Breast epithelium (tissue), 4 donors: ENCODE results near the gene G3BP1. TPM values are rescaled to one million over a fixed set of nuclear protein-coding genes. Genes with fewer than 3 reads are reported as not detected.

Experiments
- DNase-seq, 2 donors: peaks; one replicate each; pipeline ENCODE4 v3.0.0-alpha.2; 2019; ENCODE audit warnings: low spot score in 2 of 2
- H3K27ac ChIP-seq, 2 donors: fragments of 200-600 bp; sonication (generic) in 1 of 2; one replicate each; pipeline ENCODE4 v1.5.1; 2016 to 2019; ENCODE audit warnings: mild to moderate bottlenecking in 1 of 2
- H3K27me3 ChIP-seq, 2 donors: fragments of 200-600 bp; sonication (generic) in 1 of 2; one replicate each; pipeline versions ENCODE4 v1.5.1 to v1.6.0; 2017 to 2019; ENCODE audit warnings: control low read depth in 1 of 2, mild to moderate bottlenecking in 1 of 2
- H3K36me3 ChIP-seq: fragments of 200-600 bp; one replicate; pipeline ENCODE4 v1.5.1; 2019
- H3K4me1 ChIP-seq, 2 donors: fragments of 200-600 bp; sonication (generic); one replicate each; pipeline ENCODE4 v1.5.1; 2016 to 2019; ENCODE audit warnings: control low read depth in 1 of 2
- H3K4me3 ChIP-seq, 3 donors: fragments of 200-600 bp; sonication (generic); 1 replicate in 2 of 3; 2 replicates in 1 of 3; pipeline ENCODE4 v1.5.1; 2016 to 2019; ENCODE audit warnings: mild to moderate bottlenecking in 3 of 3, moderate library complexity in 2 of 3
- H3K9me3 ChIP-seq, 2 donors: fragments of 200-600 bp; sonication (generic) in 1 of 2; one replicate each; pipeline ENCODE4 v1.5.1; 2016 to 2019; ENCODE audit warnings: control low read depth in 1 of 2
- POLR2A ChIP-seq: fragments of 450-650 bp; IDR thresholded peaks from one replicate; pipeline ENCODE4 v1.6.1; 2016; ENCODE audit warnings: antibody characterized with exemption, mild to moderate bottlenecking, moderate library complexity
- POLR2AphosphoS5 ChIP-seq, 3 donors: sonication (generic); formaldehyde crosslinking; IDR thresholded peaks; one replicate each; pipeline ENCODE4 v1.6.1; 2017; ENCODE audit warnings: antibody characterized with exemption in 3 of 3
- intact Hi-C: fragments of 100-400 bp; cut with DNase I; formaldehyde crosslinking; loops from one replicate; pipeline ENCODE4 v1.15.1; 2023; ENCODE audit warnings: low total_unique reads
- total RNA-seq, 3 donors: library from RNA; depleted of rRNA; stranded (reverse); fragments of >200 nt; gene quantifications; one replicate each; pipeline ENCODE4 v1.1.0, GENCODE V29; 2016
- TF ChIP-seq, protein P1 (sequence below), 3 donors: fragments of 450-650 bp; IDR thresholded peaks; one replicate each; pipeline ENCODE4 v1.5.1; 2016 to 2017; ENCODE audit warnings: antibody characterized with exemption in 3 of 3, mild to moderate bottlenecking in 3 of 3, moderate library complexity in 3 of 3

Gene G3BP1
- total RNA-seq, 3 donors from 2014 or later = 98.6 to 128 (median 107) TPM

DNA sequence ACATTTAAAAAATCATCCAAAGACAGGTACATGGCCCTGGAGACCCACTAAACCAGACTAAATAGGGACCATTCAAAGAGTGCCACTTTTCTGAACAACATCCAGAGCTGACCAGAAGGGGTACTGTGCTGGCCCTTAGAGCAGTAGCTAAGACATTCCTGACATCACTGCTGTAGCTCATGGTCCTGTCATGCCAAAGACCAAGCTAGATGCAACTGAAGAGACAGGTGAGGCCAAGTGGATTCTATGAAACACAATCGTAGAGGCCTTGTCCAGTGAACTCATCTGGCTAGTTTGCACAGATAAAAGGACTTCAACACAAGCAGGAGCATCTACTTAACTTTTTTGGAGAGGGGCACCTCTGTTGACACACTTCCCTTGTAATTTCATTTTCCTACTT, 43.3 kb downstream of the G3BP1 start:
- TF ChIP-seq, protein P1, sequence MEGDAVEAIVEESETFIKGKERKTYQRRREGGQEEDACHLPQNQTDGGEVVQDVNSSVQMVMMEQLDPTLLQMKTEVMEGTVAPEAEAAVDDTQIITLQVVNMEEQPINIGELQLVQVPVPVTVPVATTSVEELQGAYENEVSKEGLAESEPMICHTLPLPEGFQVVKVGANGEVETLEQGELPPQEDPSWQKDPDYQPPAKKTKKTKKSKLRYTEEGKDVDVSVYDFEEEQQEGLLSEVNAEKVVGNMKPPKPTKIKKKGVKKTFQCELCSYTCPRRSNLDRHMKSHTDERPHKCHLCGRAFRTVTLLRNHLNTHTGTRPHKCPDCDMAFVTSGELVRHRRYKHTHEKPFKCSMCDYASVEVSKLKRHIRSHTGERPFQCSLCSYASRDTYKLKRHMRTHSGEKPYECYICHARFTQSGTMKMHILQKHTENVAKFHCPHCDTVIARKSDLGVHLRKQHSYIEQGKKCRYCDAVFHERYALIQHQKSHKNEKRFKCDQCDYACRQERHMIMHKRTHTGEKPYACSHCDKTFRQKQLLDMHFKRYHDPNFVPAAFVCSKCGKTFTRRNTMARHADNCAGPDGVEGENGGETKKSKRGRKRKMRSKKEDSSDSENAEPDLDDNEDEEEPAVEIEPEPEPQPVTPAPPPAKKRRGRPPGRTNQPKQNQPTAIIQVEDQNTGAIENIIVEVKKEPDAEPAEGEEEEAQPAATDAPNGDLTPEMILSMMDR (IDR thresholded peaks at IDR 0.05) = no peak
- no peak for TF ChIP-seq POLR2A
- TF ChIP-seq POLR2AphosphoS5 (IDR thresholded peaks at IDR 0.05) = no peak
- no peak for DNase-seq
- Histone ChIP-seq H3K4me3 (no peak overlapping the region), H3K36me3 (no peaks in the 10 kb centered on the region), H3K27me3 (no peaks in the 10 kb centered on the region), H3K4me1 (peaks cover 0 to 1% of the 10 kb centered on the region in 2 donors), H3K9me3 (no peaks in the 10 kb centered on the region), H3K27ac (no peak overlapping the region)
- intact Hi-C loops = no loop called here

- DNase-seq = peak in 1 of 2 donors; percentile 27
- H3K4me3 ChIP-seq = no peak overlapping the region
- H3K9me3 ChIP-seq = no peaks in the 10 kb centered on the region
- no peak overlapping the region for H3K27ac ChIP-seq
- TF ChIP-seq POLR2AphosphoS5 (IDR thresholded peaks at IDR 0.05) (no peak), POLR2A (no peak)
- TF ChIP-seq, protein P1 (IDR thresholded peaks at IDR 0.05) = no peak
- intact Hi-C loops = loop anchor here (10.0 kb wide), 1 partner anchor 685 kb away; no protein-coding TSS in a partner anchor
- H3K4me1 ChIP-seq = peaks cover 0 to 4% of the 10 kb centered on the region in 2 donors
- no peaks in the 10 kb centered on the region for H3K27me3 ChIP-seq
- H3K36me3 ChIP-seq = no peaks in the 10 kb centered on the region
Observed at GRCh38 chr5:151819830-151820229, 48.1 kb downstream of the G3BP1 start.

DNA sequence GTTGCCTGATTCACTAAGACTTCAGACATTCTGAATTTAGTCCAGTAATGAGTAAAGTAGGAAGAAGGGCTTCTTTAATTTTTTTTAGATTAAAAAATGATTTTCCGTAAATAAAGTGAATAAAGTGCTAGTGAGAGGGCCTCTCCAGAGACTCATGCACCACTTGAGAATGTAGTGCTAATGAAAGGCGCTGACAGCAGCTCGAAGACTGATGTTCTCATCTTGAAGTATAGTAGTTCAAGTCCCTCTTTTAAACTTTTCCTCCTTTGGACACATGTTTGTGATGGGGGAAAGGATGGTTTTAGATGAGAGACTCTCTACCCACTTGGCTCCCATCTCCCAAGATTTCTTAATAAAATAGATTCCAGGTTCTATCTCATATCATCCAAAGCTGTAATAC, 48.5 kb downstream of the G3BP1 start:
- H3K27ac ChIP-seq = no peak overlapping the region
- intact Hi-C loops = loop anchor here (10.0 kb wide), 1 partner anchor 685 kb away; no protein-coding TSS in a partner anchor
- DNase-seq = no peak
- no peak overlapping the region for H3K4me3 ChIP-seq
- TF ChIP-seq POLR2AphosphoS5 (IDR thresholded peaks at IDR 0.05) (no peak), POLR2A (no peak)
- TF ChIP-seq, protein P1 (IDR thresholded peaks at IDR 0.05) = no peak
- no peaks in the 10 kb centered on the region for H3K9me3 ChIP-seq
- H3K27me3 ChIP-seq = no peaks in the 10 kb centered on the region
- H3K36me3 ChIP-seq = no peaks in the 10 kb centered on the region
- H3K4me1 ChIP-seq = peaks cover 0 to 4% of the 10 kb centered on the region in 2 donors

- Histone ChIP-seq H3K4me3 (no peak overlapping the region), H3K27ac (no peak overlapping the region), H3K36me3 (no peaks in the 10 kb centered on the region), H3K9me3 (no peaks in the 10 kb centered on the region), H3K4me1 (peaks cover 0 to 4% of the 10 kb centered on the region in 2 donors), H3K27me3 (no peaks in the 10 kb centered on the region)
- intact Hi-C loops = loop anchor here (10.0 kb wide), 1 partner anchor 684 kb away; no protein-coding TSS in a partner anchor
- TF ChIP-seq, protein P1 (IDR thresholded peaks at IDR 0.05) = no peak
- no peak for TF ChIP-seq POLR2A
- no peak for TF ChIP-seq POLR2AphosphoS5 (IDR thresholded peaks at IDR 0.05)
- no peak for DNase-seq
Observed at GRCh38 chr5:151820903-151821302, 49.1 kb downstream of the G3BP1 start.

DNA sequence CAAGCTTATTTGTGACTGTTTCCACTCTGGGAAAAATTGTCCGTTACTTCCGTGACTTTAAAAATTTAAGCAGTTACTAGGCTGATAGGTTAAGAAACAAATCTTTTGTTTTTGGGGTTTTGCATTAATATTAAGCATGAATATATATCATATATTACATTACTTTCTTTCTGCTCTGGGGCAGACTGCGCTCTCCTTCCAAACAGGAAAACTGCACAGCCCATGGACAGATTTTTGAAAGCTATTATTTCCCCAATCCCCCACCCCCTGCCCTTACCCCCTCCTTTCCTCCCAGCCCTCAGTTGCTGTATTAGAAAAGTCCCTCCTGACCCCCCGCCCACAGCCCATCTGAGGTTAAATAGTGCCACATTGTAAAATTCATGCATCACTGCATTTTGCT, 50.4 kb downstream of the G3BP1 start:
- intact Hi-C loops = loop anchor here (10.0 kb wide), 1 partner anchor 683 kb away; no protein-coding TSS in a partner anchor
- Histone ChIP-seq H3K27me3 (no peaks in the 10 kb centered on the region), H3K4me3 (no peak overlapping the region), H3K4me1 (peaks cover 0 to 4% of the 10 kb centered on the region in 2 donors), H3K36me3 (no peaks in the 10 kb centered on the region), H3K27ac (no peak overlapping the region), H3K9me3 (no peaks in the 10 kb centered on the region)
- TF ChIP-seq POLR2A (no peak), POLR2AphosphoS5 (IDR thresholded peaks at IDR 0.05) (no peak)
- TF ChIP-seq, protein P1 (IDR thresholded peaks at IDR 0.05) = no peak
- no peak for DNase-seq
